K562 (cell line): ENCODE data around the gene PUSL1. TPM values are rescaled to one million over a fixed set of nuclear protein-coding genes. Genes with fewer than 3 reads are reported as not detected.

Source experiments
- ATAC-seq: fragments of 200-7000 bp; cut with Tn5 transposase; 3 replicates; pipeline ENCODE4 v1.9.1; 2020; ENCODE audit warnings: moderate library complexity
- BruUV-seq: library from RNA; stranded (reverse); fragments of 400-500 nt; replicated peaks from 2 replicates; lab custom pipeline; 2021; lab: Mats Ljungman, UMichigan
- CTCF ChIA-PET: fragments of 300-600 bp; formaldehyde crosslinking; extraction: SDS; loops from one replicate; lab custom pipeline; 2021; ENCODE audit warnings: low intra/inter-chr PET ratio; lab: Yijun Ruan, JAX
- POLR2A ChIA-PET: fragments of 300-600, 350-650 bp; sonication (Branson Sonifier 250); formaldehyde crosslinking; extraction: SDS; loops from one replicate; lab custom pipeline; 2021; ENCODE audit warnings: antibody characterized with exemption, inconsistent platforms; lab: Yijun Ruan, JAX
- DNase-seq, 4 experiments: peaks; one replicate each; pipeline versions ENCODE4 v3.0.0 to v3.0.0-alpha.2; 2011 to 2018; ENCODE audit warnings: low spot score in 3 of 4, mixed read lengths in 3 of 4; ENCODE audit errors: extremely low read depth in 1 of 4
- FAIRE-seq: peaks from 2 replicates; lab custom pipeline; 2011; peaks lifted over from hg19 to GRCh38; lab: Jason Lieb, UNC
- H2AFZ ChIP-seq: 2 replicates; pipeline ENCODE4 v1.6.0; 2011; ENCODE audit warnings: low read depth, low read length, control low read depth, inconsistent platforms
- H3K27ac ChIP-seq: fragments of 200-600 bp; 3 replicates; pipeline ENCODE4 v1.8.0; 2011; ENCODE audit warnings: low read depth, mild to moderate bottlenecking, control low read depth, inconsistent platforms, low read length, moderate library complexity, mixed read lengths; ENCODE audit errors: extremely low read depth
- H3K27me3 ChIP-seq, 2 experiments: fragments of 300-600 bp in 1 of 2; 2 replicates in 1 of 2; 3 replicates in 1 of 2; pipeline versions ENCODE4 v1.6.0 to v1.8.0; 2011; ENCODE audit warnings: inconsistent platforms in 2 of 2, low read length in 2 of 2, mild to moderate bottlenecking in 1 of 2, mixed read lengths in 1 of 2, moderate library complexity in 1 of 2; ENCODE audit not compliant: control insufficient read depth in 2 of 2, insufficient read depth in 2 of 2
- H3K36me3 ChIP-seq: fragments of 300-600 bp; 3 replicates; pipeline ENCODE4 v1.8.0; 2011; ENCODE audit warnings: mild to moderate bottlenecking, low read length, inconsistent platforms; ENCODE audit not compliant: control insufficient read depth, insufficient read depth
- H3K4me1 ChIP-seq, 2 experiments: fragments of 200-600 bp in 1 of 2; replicated peaks in 1 of 2; 2 replicates in 1 of 2; 3 replicates in 1 of 2; pipeline versions ENCODE4 v1.5.1 to v1.8.0; 2011; ENCODE audit warnings: inconsistent platforms in 2 of 2, low read length in 2 of 2, mild to moderate bottlenecking in 1 of 2, mixed read lengths in 1 of 2, moderate library complexity in 1 of 2; ENCODE audit not compliant: control insufficient read depth in 2 of 2, insufficient read depth in 2 of 2
- H3K4me2 ChIP-seq: 2 replicates; pipeline ENCODE4 v1.6.1; 2011; ENCODE audit warnings: low read length, control low read depth, inconsistent platforms, mixed read lengths; ENCODE audit not compliant: insufficient read depth
- H3K4me3 ChIP-seq: fragments of 200-600 bp; sonication (generic), shearing (Covaris generic); 2 replicates; pipeline ENCODE4 v1.5.1; 2016; ENCODE audit warnings: control low read depth, inconsistent platforms
- H3K79me2 ChIP-seq: fragments of 200-600 bp; 3 replicates; pipeline ENCODE4 v1.8.0; 2011; ENCODE audit warnings: low read length, inconsistent platforms; ENCODE audit not compliant: control insufficient read depth, insufficient read depth
- H3K9ac ChIP-seq, 2 experiments: 2 replicates each; pipeline versions ENCODE4 v1.6.0 to v1.6.1; 2011; ENCODE audit warnings: low read depth in 2 of 2, low read length in 2 of 2, control low read depth in 1 of 2, inconsistent platforms in 1 of 2, mild to moderate bottlenecking in 1 of 2, mixed read lengths in 1 of 2; ENCODE audit not compliant: insufficient read depth in 1 of 2
- H3K9me1 ChIP-seq: one replicate; pipeline ENCODE4 v1.6.0; 2011; ENCODE audit warnings: inconsistent platforms, mild to moderate bottlenecking, low read length, moderate library complexity; ENCODE audit not compliant: control insufficient read depth, insufficient read depth
- H3K9me3 ChIP-seq: replicated peaks from 2 replicates; pipeline ENCODE4 v1.5.1; 2011; ENCODE audit warnings: low read depth, low read length, inconsistent platforms; ENCODE audit not compliant: control insufficient read depth, insufficient read depth
- H4K20me1 ChIP-seq: replicated peaks from 2 replicates; pipeline ENCODE4 v1.6.1; 2011; ENCODE audit warnings: low read length, inconsistent platforms, mixed read lengths; ENCODE audit not compliant: control insufficient read depth, insufficient read depth
- FIP1L1 ChIP-seq: fragments of 200-400 bp; formaldehyde crosslinking; IDR thresholded peaks from 2 replicates; pipeline ENCODE4 v1.6.1; 2018; ENCODE audit warnings: mild to moderate bottlenecking, low read depth, low read length; ENCODE audit not compliant: poor library complexity, severe bottlenecking
- POLR2G ChIP-seq: fragments of 200-400 bp; formaldehyde crosslinking; IDR thresholded peaks from 2 replicates; pipeline ENCODE4 v1.6.1; 2017; ENCODE audit warnings: low read depth, mild to moderate bottlenecking, antibody characterized with exemption, low read length, moderate library complexity
- PTTG1 ChIP-seq: fragments of 450-650 bp; IDR thresholded peaks from 2 replicates; pipeline ENCODE4 v1.6.1; 2016; ENCODE audit warnings: low read depth, mild to moderate bottlenecking, missing genetic modification characterization, missing compliant biosample characterization
- WGBS: fragments of 100-300 bp; shearing (Covaris generic); methylation state at CpG from one replicate; pipeline ENCODE4 v1.1.6; 2016; ENCODE audit warnings: low coverage, mixed read lengths; ENCODE audit not compliant: insufficient coverage; ENCODE audit errors: missing lambda C conversion rate; 5-methylcytosine and 5-hydroxymethylcytosine counted together
- in situ Hi-C: fragments of 300-500 bp; cut with MboI; formaldehyde crosslinking; loops from 4 replicates; pipeline ENCODE4 v1.15.0; 2018; ENCODE audit warnings: inconsistent platforms, mixed read lengths
- intact Hi-C: fragments of 100-400 bp; cut with micrococcal nuclease; formaldehyde crosslinking; loops from 2 replicates; pipeline ENCODE4 v1.14.2; 2022
- polyA plus RNA-seq, 8 experiments: library from polyadenylated mRNA; depleted of rRNA in 4 of 8; stranded (reverse) in 5 of 8; unstranded in 3 of 8; fragments of >200 nt; fragmentation: Nextera tagmentation in 2 of 8; fragmentation: Illumina TruSeq in 1 of 8; extraction: Ambion mirVana in 2 of 8; extraction: Trizol in 1 of 8; gene quantifications; 2 replicates each; pipeline versions ENCODE4 v1.2.1 to v1.2.3, GENCODE V29; 2011 to 2014; ENCODE audit warnings: inconsistent platforms in 1 of 8, missing spikeins in 1 of 8
- total RNA-seq, 7 experiments: library from RNA; depleted of rRNA in 6 of 7; stranded (reverse); fragments of >200 nt in 6 of 7; fragmentation: Illumina TruSeq in 2 of 7; extraction: Trizol in 2 of 7; gene quantifications; 2 replicates each; pipeline versions ENCODE4 v1.2.1 to v1.2.3, GENCODE V29; 2011 to 2021; ENCODE audit warnings: low replicate concordance in 1 of 7

PUSL1 gene
- total and polyA plus RNA-seq, 9 of the 15 experiments (the other 6 are each of a cell fraction or from before 2014, with no cell fraction given), result 0.62 to 86.9 (median 13.6) TPM

DNA sequence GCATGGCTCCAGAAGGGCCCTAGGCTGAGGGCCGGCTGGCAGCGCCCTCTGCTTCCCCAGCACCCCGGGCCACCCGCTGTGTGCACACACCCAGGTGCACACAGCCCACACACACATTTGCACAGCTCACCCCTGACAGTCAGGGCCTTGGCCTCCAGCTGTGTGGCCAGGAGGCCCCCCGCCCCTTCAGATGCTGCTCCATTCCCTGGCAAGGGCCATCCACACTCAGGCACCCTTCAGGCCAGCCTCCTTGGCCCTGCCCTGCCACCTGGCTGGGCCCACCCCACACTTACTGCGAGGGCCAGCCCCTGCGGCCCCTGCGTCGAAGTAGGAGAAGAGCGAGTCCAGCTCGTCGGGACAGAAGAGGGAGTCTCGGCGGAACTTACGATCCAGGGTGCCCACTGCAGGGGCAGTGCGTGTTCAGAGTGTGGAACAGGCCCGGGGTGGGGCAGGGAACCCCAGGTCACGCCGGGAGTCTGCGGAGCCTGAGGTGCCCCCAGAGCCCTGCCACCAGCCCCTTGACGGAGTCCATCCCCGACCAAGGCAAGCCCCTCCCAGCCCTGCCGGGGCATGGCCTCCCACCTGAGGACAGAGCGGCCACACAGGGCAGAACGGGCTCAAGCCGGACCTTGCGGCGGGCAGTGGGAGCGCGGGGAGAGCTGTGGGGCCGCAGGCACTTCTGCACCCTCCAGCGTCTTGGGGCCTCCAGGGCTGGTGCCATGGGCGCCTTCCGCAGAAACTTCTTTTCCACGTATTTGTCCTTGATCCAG lies 13.1 kb upstream of the PUSL1 start:
- FAIRE-seq (no peak), DNase-seq (no peak), ATAC-seq (no peak)
- Histone ChIP-seq H4K20me1 (peaks cover 19% of the 10 kb centered on the region; the same call in 1 of the 2 replicates), H2AFZ (no peak overlapping the region), H3K4me1 (peaks cover 5 to 84% of the 10 kb centered on the region in 2 experiments; a peak in 3 of 5 replicates), H3K9ac (peak overlapping the region in 1 of 2 experiments; percentile 64; a peak in 2 of 4 replicates), H3K9me1 (peaks cover 21% of the 10 kb centered on the region), H3K9me3 (no peaks in the 10 kb centered on the region), H3K27me3 (no peaks in the 10 kb centered on the region), H3K4me2 (no peak overlapping the region), H3K27ac (no peak overlapping the region), H3K36me3 (peaks cover 17% of the 10 kb centered on the region; the same call in 1 of the 3 replicates), H3K4me3 (no peak overlapping the region), H3K79me2 (no peaks in the 10 kb centered on the region)
- BruUV-seq, result no TSS peak
- TF ChIP-seq POLR2G, result peak; percentile 65
- peak; percentile 20 for TF ChIP-seq FIP1L1
- no peak for TF ChIP-seq PTTG1 (tag)
- ChIA-PET CTCF (no interaction called here), POLR2A (interaction anchor here (0.8 to 1.2 kb wide), 2 partner anchors 10 to 76 kb away, joined by 3 read pairs; no protein-coding TSS in a partner anchor)
- WGBS, result 93% methylated on average over 33 of the region's 35 CpGs
- in situ Hi-C loops (no loop called here), intact Hi-C loops (loop anchor here (10.0 kb wide), 1 partner anchor 311 kb away; the partner anchor contains the start of gene PERM1)
